CD4-positive, alpha-beta T cell treated with Interferon alpha-2 for 1 hour (primary cell): ENCODE results near the gene ABCC4.
"Not testable (repeated sequence)": the region's sequence is repeated elsewhere in the genome, so short reads cannot be mapped to it uniquely, and the experiment has no call there.

ENCODE experiments used
- DNase-seq, 2 donors: peaks; one replicate each; pipeline ENCODE4 v3.0.0-alpha.2; 2020 to 2022

ABCC4 gene

DNA sequence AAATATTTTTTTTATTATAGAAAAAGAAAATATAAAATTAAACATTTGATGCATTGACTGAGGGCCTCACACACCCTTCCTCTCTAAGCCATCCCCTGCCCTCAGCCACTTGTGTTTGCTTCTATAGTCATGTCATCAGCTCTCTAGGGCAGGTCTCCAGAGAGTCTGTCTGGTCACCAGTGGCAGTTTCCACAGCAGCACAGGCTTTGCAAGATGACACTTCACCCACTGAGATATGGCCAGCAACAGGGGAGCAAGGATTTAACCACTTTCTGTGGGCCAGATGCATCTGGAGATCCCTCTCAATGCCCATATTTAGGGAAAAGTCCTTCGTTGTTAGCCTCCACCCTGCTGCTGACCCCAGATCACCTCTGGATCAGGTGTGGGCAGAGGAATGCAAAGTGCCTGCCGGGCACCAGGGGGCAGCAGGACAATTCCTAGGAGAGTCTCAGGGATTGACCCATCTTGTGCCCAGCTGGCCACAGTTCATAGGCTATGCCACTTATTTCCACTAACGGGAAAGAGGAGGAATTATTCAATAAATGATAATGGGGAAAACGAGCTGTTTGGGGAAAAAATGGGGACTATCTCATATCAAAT, 4.8 kb downstream of the ABCC4 start:
- peak in 1 of 2 donors; percentile 19 for DNase-seq

DNA sequence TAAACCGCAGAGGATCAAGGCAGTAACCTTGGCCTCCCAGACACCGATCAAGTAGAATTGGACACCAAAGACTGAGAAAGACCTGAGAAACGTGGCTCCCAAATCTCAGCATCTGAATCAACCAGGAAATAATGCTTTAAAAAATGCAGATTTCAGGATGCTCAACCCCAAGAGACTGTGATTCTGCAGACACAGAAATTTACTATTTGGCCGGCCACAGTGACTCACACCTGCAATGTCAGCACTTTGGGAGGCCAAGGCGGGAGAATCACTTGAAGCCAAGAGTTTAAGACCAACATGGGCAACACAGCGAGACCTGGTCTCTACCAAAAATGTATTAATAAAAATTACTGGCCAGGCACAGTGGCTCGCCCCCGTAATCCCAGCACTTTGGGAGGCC, 6.2 kb downstream of the ABCC4 start:
- no peak for DNase-seq

- no peak for DNase-seq
Measured at GRCh38 chr13:95292622-95293021, 8.6 kb downstream of the ABCC4 start.

DNA sequence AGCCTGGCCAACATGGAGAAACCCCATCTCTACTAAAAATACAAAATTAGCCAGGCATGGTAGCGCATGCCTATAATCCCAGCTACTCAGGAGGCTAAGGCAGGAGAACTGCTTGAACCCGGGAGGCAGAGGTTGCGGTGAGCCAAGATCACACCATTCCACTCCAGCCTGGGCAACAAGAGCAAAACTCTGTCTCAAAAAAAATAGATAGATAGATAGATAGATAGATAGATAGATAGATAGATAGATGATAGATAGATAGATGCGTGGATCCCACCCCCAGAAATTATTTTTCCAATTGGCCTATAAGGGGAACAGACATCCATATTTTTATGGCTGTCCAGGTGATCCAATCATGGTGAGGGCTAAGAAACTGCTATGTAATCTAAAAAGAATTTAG, 11.3 kb downstream of the ABCC4 start:
- DNase-seq: not testable (repeated sequence)

GRCh38 chr13:95289020-95289444, 12.2 kb downstream of the ABCC4 start:
- no peak for DNase-seq

GRCh38 chr13:95284436-95284835, 16.8 kb downstream of the ABCC4 start:
- DNase-seq: no peak

GRCh38 chr13:95279016-95279415, 22.2 kb downstream of the ABCC4 start:
- DNase-seq: no peak

DNA sequence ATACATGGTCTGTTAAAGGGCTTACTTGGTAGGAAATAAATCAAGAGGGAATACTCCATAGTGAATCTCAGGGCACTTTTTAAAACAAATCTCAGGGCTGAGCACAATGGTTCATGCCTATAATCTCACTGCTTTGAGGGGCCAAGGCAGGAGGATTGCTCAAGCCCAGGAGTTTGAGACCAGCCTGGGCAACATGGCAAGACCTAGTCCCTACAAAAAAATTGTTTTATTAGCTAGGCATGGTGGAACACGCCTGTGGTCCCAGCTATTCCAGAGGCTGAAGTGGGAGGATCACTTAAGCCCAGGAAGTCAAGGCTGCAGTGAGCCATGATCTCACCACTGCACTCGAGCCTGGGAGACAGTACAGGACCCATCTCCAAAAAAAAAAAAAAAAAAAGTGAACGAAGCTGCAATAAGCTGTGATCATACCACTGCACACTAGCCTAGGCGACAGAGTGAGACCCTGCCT, 25.2 kb downstream of the ABCC4 start:
- no peak for DNase-seq

- DNase-seq: no peak
Measured at GRCh38 chr13:95275322-95276036, 25.8 kb downstream of the ABCC4 start.

DNA sequence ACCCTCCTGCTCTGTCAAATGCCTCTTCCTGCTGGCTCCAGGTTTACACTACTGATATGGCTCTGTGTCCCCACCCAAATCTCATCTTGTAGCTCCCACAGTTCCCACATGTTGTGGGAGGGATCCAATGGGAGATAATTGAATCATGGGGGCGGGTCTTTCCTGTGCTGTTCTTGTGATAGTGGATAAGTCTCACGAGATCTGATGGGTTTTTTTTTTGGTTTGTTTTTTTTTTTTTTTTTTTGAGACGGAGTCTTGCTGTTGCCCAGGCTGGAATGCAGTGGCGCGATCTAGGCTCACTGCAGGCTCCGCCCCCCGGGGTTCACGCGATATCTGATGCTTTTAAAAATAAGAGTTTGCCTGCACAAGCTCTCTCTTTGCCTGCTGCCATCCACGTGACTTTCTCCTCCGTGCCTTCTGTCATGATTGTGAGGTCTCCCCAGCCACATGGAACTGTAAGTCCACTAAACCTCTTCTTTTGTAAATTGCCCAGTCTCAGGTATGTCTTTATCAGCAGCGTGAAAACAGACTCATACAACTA, 27.6 kb downstream of the ABCC4 start:
- not testable (repeated sequence) for DNase-seq

DNA sequence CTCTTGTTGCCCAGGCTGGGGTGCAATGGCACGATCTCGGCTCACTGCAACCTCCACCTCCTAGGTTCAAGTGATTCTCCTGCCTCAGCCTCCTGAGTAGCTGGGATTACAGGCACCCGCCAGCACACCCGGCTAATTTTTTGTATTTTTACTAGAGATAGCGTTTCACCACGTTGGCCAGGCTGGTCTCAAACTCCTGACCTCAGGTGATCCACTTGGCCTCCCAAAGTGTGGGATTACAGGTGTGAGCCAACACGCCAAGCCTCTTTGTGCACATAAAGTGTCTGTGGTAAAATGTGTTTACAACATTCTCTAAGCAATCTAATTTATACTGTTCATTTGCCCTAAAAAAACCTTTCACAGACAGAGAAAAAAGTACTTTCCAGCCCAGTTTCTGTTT, 29.2 kb downstream of the ABCC4 start:
- DNase-seq: not testable (repeated sequence)

DNA sequence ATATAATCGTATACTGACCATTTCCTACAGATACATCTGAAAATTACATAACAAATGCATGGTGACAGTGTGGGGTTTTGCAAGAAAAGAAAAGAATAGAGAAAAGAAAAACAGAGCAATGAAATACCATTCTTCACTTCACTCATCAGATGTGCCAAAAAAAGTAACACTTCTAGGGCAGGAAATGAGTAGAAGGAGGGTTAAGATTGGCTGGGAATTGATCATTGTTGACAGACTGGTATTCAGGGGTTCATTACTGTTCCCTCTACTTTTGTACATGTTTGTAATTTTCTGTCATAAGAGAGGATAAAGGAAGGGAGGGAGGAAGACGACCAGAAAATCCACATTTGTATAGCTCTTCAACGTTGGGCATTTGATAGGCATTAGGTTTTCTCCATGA, 31.5 kb downstream of the ABCC4 start:
- DNase-seq: no peak

DNA sequence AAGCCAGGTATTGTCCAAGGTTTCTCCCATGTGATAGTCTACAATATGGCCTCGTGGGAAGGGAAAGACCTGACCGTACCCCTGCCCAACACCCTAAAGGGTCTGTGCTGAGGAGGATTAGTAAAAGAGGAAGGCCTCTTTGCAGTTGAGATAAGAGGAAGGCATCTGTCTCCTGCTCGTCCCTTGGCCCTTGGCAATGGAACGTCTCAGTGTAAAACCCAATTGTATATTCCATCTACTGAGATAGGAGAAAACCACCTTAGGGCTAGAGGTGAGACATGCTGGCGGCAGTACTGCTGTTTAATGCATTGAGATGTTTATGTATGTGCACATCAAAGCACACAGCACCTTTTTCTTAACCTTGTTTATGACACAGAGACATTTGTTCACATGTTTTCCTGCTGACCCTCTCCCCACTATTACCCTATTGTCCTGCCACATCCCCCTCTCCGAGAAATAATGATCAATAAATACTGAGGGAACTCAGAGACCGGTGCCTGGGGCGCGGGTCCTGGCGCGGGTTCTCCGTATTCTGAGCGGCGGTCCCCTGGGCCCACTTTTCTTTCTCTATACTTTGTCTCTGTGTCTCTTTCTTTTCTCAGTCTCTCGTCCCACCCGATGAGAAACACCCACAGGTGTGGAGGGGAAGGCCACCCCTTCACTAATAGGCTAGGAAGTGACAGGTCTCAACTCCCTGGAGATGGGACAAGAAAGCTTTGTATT, 32.7 kb downstream of the ABCC4 start:
- DNase-seq: not testable (repeated sequence)

GRCh38 chr13:95267662-95268342, 33.4 kb downstream of the ABCC4 start:
- DNase-seq: no peak

DNA sequence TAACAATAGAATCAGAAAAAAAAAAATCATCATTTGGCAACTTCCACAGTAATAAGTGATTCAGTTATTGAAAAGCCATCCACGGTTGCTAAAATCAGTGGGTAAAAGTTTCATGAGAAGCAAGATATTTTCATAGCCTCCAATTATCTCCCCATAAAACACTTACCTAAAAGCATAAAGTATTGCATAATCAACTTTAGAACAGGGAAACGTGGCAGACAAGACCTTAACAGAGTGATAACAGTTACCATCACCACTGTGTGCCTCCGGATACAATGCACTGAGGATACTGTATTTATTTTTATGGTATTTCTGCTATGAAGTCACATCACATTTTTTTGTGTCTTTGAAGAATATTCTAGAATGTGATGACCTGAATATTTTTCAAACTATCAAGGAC, 37.0 kb downstream of the ABCC4 start:
- no peak for DNase-seq

DNA sequence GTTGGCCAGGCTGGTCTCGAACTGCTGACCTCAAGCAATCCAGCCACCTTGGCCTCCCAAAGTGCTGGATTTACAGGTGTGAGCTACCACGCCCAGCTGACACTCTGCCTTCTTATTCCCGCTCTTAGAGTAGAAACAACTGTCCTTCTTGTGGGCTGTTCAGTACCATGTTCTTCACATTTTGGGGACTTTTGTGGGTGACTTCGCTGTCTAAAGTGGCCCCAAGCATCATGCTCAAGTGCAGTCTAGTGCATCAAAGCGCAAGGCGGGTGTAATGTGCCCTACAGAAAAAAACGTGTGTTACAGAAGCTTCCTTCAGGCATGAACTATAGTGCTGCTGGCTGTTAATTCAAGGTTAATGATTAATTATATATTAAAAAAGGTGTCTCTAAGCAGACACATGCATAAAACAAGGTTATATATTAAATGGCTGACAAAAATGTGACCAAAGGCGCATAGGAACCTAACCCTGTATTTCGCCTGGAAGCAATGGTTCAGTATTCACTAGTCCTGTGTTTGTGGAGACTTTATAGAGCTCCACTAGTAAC, 38.3 kb downstream of the ABCC4 start:
- DNase-seq: no peak

DNA sequence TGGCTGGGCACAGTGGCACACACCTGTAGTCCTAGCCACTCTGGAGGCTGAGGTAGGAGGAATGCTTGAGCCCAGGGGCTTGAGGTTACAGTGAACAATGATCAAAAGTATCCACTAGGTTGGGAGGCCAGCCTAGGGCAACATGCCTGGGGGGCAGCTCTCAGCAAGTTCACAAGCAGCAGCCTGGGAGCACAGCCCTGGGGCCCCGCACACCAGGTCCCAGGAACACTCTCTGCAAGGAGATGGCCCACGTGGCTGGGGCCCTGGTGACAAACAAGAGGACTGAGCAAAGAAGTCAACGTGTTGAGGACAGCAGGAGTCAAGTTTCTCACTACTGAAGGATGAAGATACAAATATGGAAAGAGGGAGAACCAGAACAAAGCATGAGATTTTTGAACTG, 39.3 kb downstream of the ABCC4 start:
- no peak for DNase-seq

DNA sequence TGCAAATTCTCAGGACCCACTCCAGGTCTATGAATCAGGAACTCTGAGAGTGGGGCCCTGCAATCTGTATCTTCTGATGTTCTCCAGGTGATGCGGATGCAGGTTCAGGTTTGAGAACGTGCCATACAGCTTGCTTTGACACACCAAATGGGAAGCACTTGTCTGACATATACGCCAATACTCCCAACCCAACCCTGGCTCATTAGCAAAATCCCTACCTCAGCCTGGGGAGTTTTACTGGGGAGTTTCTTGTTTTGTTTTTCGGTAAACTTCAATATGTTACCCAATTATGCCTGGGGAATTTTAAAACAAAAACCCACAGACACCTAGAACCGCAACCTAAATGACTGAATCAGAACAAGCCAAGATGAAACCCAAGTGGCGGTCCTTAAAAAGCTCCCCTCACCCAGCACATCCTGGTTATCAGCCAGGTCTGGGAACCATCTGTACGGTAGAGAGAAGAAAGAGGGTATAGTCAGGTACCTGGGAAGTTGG, 41.2 kb downstream of the ABCC4 start:
- no peak for DNase-seq

DNA sequence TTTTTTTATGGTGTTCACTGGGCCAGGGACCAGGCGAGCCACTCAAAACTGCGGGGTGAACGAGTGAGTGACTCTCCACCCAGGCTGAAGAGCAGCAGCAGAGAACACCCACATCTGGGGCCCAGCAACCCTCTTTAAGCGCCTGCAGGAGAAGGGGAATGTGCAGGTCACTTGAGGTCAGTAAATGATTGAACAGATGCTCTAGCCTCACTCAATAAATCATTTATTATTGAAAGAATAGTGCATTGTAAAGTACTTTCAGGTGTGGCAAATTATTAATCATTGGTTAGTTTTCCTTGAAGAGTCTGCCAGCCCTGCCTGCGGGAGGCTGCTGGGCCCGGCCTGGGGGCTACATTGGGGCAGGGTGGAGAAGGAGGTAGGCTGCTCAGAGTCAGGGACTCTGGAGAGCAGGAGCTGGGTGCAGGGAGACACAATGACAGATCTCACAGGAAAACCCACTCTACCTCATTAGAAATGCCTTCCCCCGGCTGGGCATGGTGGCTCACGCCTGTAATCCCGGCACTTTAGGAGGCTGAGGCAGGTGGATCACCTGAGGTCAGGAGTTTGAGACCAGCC, 42.5 kb downstream of the ABCC4 start:
- no peak for DNase-seq

DNA sequence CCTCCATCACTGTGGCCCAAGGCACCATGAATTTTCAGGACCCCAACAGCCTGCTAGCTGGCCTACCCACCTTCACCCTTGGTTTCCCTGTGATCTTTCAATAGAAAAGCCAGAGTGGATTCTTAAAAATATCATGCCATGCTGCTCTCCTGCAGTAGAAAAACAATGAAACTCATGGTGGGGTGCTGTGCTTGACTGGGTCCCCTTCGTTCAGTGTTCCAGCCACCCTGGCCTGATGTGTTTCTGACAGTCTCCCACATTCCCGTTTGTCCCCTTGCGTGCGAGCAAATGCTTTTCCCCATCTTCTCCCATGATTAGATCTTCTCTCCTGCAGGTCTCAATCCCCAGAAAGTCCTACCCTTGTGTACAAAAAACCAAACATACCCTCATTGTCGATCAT, 43.2 kb downstream of the ABCC4 start:
- no peak for DNase-seq

DNA sequence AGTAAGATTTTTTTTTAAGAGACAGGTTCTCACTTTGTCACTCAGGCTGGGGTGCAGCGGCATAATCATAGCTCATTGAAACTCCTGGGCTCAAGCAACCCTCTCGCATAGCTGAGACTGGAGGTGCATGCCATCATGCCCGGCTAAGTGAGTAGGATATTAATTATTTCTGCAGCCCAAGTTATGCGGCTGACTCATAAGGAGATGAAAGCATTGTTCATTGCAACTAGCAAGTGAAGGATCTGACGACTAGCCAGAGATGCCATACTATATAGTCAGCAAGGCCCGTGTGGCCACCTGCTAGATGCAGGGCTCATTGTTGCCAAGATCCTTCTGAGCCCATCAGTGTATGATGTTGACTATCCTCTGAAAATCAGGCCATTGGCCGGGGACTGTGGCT, 45.2 kb downstream of the ABCC4 start:
- DNase-seq: no peak

DNA sequence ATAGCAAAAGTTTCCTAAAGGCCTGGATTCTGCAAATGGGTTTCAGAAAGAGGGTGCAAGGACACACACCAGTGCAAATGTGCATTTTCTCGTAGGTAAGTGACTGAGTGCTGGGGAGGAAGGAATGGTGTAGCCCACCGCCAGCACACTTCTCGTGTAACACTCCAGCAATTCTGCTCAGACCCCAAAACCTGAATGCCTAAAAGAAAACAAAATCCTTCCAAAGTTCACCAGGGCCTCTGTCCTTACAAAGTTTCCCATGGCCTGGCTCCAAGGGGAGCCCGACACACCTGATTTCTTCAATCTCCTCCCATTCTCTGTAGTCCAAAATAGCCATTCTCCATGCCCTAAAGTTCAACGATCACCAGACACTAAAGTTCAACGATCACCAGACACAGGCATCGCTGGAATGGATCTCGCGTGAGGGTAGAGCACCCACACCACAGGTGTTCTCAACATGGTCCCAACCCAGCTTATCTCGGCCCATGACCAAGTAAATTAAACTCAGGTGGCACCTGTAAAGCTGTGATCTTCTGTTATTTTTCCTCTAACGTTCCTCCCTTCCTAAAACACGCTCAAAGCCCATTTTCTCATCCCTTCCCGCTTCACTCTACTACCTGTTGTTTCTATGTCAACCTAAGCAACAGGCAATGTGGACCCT, 46.0 kb downstream of the ABCC4 start:
- DNase-seq: no peak
